Ascending aorta (tissue), 2 donors: ENCODE data around the gene ITGA2B. TPM values are rescaled to one million over a fixed set of nuclear protein-coding genes. Genes with fewer than 3 reads are reported as not detected.
"Not testable (repeated sequence)": the region's sequence is repeated elsewhere in the genome, so short reads cannot be mapped to it uniquely, and the experiment has no call there.

Experiments
- DNase-seq, 2 donors: peaks; one replicate each; pipeline ENCODE4 v3.0.0-alpha.2; 2019; ENCODE audit warnings: low spot score in 2 of 2
- H3K27ac ChIP-seq, 2 donors: fragments of 200-600 bp; sonication (generic); one replicate each; pipeline ENCODE4 v1.5.1; 2016 to 2017; ENCODE audit warnings: mild to moderate bottlenecking in 1 of 2
- H3K27me3 ChIP-seq: fragments of 200-600 bp; sonication (generic); one replicate; pipeline ENCODE4 v1.5.1; 2017
- H3K36me3 ChIP-seq, 2 donors: fragments of 200-600 bp; sonication (generic); one replicate each; pipeline ENCODE4 v1.5.1; 2016
- H3K4me1 ChIP-seq, 2 donors: fragments of 200-600 bp; sonication (generic); one replicate each; pipeline ENCODE4 v1.5.1; 2016 to 2017; ENCODE audit warnings: mild to moderate bottlenecking in 1 of 2
- H3K4me3 ChIP-seq, 2 donors: fragments of 200-600 bp; sonication (generic); one replicate each; pipeline ENCODE4 v1.5.1; 2016 to 2017; ENCODE audit warnings: mild to moderate bottlenecking in 1 of 2
- H3K9me3 ChIP-seq, 2 donors: fragments of 200-600 bp; sonication (generic); one replicate each; pipeline ENCODE4 v1.5.1; 2016
- intact Hi-C: fragments of 100-400 bp; cut with DNase I; formaldehyde crosslinking; loops from one replicate; pipeline ENCODE4 v1.15.1; 2023
- total RNA-seq: library from RNA; depleted of rRNA; stranded (reverse); fragments of >200 nt; gene quantifications from one replicate; pipeline ENCODE4 v1.1.0, GENCODE V29; 2016
- TF ChIP-seq, protein P1 (sequence below), 3 experiments: fragments of 200-600 bp in 2 of 3; fragments of 450-650 bp in 1 of 3; sonication (generic) in 2 of 3; IDR thresholded peaks; one replicate each; pipeline ENCODE4 v1.5.1; 2016 to 2019; ENCODE audit warnings: antibody characterized with exemption in 3 of 3, mild to moderate bottlenecking in 1 of 3, moderate library complexity in 1 of 3

Gene ITGA2B
- total RNA-seq, 1 donor from 2014 or later, result not detected

DNA sequence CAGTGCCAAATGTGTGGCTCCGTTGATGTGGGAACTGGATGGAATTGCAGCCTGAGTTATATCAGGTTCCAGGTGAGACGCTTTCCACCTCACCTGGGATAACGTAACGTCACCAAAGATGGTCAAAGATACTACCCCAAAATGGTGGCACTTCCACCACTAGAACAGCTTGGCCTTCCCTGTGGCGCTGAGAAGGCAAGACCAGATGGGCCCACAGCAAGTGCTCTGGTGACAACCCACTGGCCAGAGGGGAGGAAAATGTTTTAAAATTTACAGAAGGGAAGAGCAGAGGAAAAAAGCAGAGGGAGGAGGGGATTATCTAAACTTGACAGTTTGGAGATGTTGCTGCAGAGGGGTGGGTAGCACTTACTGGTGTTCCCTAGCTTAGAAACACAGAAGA, 7.5 kb upstream of the ITGA2B start:
- no peak for DNase-seq

DNA sequence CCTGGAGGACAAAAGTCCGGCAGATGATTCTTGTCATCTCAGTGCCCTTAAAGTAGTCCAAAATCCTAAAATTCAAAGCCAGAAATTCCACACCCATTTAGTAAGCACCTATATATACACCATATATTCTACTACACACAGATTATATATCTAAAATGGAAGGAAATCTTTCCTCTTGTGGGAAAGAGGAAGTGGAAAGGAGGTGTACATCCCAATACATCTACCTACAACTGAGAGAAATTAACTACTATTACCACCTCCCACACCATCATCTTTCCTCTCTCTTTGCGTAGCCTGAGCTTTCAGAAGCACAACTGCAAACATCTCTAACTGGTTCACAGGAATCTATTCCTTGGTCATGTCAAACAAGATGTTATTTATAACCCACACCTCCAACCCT, 5.4 kb upstream of the ITGA2B start:
- intact Hi-C loops, result no loop called here
- H3K4me3 ChIP-seq, result no peak overlapping the region
- H3K36me3 ChIP-seq, result peaks cover 15 to 35% of the 10 kb centered on the region in 2 donors
- no peaks in the 10 kb centered on the region for H3K9me3 ChIP-seq
- H3K4me1 ChIP-seq, result no peaks in the 10 kb centered on the region
- H3K27ac ChIP-seq, result no peak overlapping the region
- TF ChIP-seq, protein P1, sequence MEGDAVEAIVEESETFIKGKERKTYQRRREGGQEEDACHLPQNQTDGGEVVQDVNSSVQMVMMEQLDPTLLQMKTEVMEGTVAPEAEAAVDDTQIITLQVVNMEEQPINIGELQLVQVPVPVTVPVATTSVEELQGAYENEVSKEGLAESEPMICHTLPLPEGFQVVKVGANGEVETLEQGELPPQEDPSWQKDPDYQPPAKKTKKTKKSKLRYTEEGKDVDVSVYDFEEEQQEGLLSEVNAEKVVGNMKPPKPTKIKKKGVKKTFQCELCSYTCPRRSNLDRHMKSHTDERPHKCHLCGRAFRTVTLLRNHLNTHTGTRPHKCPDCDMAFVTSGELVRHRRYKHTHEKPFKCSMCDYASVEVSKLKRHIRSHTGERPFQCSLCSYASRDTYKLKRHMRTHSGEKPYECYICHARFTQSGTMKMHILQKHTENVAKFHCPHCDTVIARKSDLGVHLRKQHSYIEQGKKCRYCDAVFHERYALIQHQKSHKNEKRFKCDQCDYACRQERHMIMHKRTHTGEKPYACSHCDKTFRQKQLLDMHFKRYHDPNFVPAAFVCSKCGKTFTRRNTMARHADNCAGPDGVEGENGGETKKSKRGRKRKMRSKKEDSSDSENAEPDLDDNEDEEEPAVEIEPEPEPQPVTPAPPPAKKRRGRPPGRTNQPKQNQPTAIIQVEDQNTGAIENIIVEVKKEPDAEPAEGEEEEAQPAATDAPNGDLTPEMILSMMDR (IDR thresholded peaks at IDR 0.05), result no peak
- no peak for DNase-seq
- H3K27me3 ChIP-seq, result no peaks in the 10 kb centered on the region

More for the DNA sequence above, 7.5 kb upstream of the ITGA2B start:
- H3K4me3 ChIP-seq, result no peak overlapping the region
- no peak overlapping the region for H3K27ac ChIP-seq
- no peaks in the 10 kb centered on the region for H3K9me3 ChIP-seq
- intact Hi-C loops, result no loop called here
- peaks cover 30 to 56% of the 10 kb centered on the region in 2 donors for H3K36me3 ChIP-seq
- no peaks in the 10 kb centered on the region for H3K27me3 ChIP-seq
- H3K4me1 ChIP-seq, result no peaks in the 10 kb centered on the region
- TF ChIP-seq, protein P1 (IDR thresholded peaks at IDR 0.05), result no peak

DNA sequence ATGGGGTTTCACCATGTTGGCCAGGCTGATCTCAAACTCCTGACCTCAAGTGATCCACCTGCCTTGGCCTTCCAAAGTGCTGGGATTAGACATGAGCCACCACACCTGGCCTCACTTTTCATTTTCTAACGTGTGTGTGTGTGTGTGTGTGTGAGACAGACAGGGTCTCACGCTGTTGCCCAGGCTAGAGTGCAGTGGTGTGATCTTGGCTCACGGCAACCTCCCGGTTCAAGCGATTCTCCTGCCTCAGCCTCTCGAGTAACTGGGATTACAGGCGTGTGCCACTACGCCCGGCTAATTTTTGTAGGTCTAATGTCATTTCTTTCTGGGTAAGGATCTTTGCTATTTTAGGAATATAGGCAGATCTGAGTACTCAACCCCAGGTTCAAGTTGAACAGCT, 4.7 kb upstream of the ITGA2B start:
- H3K27ac ChIP-seq, intact Hi-C loops, H3K27me3 ChIP-seq, H3K4me3 ChIP-seq, H3K4me1 ChIP-seq, H3K9me3 ChIP-seq: not testable (repeated sequence)
- peaks cover 8 to 28% of the 10 kb centered on the region in 2 donors for H3K36me3 ChIP-seq
- peak in 1 of 2 donors; percentile 44 for DNase-seq

DNA sequence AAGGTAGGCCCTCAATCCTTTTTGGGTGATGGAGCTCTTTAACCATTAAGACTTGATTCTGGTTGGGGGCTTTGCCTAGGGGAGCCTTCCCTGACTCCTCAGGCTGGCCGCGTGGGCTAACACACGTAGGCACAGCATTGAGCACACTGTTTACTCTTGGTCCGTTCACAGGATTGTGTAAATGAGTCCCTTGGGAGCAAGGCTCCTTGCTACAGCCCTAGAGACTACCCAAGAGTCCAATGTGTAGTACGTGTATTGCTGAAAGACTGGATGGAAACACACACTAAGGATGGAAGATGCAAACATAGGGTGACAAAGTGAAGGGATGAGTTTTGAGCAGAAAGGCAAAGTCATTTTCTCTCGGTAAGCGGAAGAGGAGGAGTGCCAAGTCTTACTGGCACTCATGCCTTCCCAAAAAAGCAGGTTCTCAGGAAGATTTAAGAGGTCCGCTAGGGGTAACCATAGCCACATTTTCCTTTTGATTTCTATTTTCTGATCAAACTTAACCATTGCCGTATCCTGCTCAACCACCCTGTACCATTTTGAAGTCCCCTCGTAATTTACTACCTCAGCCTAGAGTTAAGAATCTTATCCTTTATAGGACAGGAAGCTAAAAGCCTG, 911 bp upstream of the ITGA2B start:
- intact Hi-C loops, result no loop called here
- H3K9me3 ChIP-seq, result no peaks in the 10 kb centered on the region
- no peak overlapping the region for H3K27ac ChIP-seq
- no peaks in the 10 kb centered on the region for H3K36me3 ChIP-seq
- TF ChIP-seq, protein P1 (IDR thresholded peaks at IDR 0.05), result no peak
- H3K4me3 ChIP-seq, result no peak overlapping the region
- no peaks in the 10 kb centered on the region for H3K27me3 ChIP-seq
- peak in 1 of 2 donors; percentile 15 for DNase-seq
- H3K4me1 ChIP-seq, result peaks cover 0 to 6% of the 10 kb centered on the region in 2 donors

DNA sequence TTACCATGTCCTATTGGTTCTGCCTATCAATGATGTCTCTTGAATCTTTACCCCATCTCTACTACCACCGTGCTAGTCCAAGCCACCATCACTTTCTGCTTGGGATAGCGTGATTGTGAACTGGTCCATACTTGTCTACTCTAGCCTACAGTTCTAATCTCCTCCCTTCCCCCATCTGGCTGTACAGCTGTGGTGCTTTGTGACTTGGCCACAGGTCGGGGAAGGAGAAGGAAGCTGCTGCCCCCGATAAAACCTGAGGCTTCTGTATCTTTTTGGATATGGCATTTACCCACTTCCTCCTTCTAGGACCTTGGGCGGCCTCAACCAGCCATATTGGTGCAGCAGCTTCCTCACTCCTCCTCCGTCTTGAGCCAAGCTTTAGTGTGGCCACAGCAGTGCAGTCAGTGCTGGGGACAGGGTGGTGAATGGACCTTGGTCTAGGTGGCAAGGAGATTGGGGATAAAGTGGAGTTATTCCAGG, 314 bp upstream of the ITGA2B start:
- peak in 1 of 2 donors; percentile 41 for DNase-seq
- TF ChIP-seq, protein P1 (IDR thresholded peaks at IDR 0.05), result no peak
- no peak overlapping the region for H3K4me3 ChIP-seq
- H3K9me3 ChIP-seq, result no peaks in the 10 kb centered on the region
- no peaks in the 10 kb centered on the region for H3K36me3 ChIP-seq
- intact Hi-C loops, result no loop called here
- H3K4me1 ChIP-seq, result peaks cover 0 to 11% of the 10 kb centered on the region in 2 donors
- H3K27me3 ChIP-seq, result no peaks in the 10 kb centered on the region
- H3K27ac ChIP-seq, result no peak overlapping the region

DNA sequence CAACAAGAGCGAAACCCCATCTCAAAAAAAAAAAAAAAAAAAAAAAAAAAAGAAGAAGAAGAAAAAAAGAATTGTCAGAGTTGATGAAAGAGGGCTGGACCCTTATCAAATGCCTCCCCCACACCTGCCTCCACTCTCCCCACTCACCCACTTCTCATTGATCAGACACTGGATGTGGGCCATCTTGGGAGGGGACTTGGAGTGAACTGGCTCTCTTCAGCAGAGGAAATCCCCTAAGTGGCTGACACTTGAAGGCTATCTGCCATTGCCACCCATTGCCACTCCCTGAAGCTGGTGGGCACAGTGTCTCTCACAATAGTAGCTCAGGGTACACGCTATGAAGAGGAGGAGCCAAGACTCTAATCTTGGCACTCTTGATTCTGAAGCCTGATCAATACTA, 1.6 kb downstream of the ITGA2B start:
- H3K4me1 ChIP-seq, result peaks cover 0 to 11% of the 10 kb centered on the region in 2 donors
- DNase-seq, result peak in 1 of 2 donors; percentile 13
- no peaks in the 10 kb centered on the region for H3K9me3 ChIP-seq
- no peaks in the 10 kb centered on the region for H3K36me3 ChIP-seq
- no peak overlapping the region for H3K4me3 ChIP-seq
- H3K27ac ChIP-seq, result no peak overlapping the region
- TF ChIP-seq, protein P1 (IDR thresholded peaks at IDR 0.05), result no peak
- intact Hi-C loops, result no loop called here
- H3K27me3 ChIP-seq, result no peaks in the 10 kb centered on the region
